ENCODE data around the gene TP53BP2. TPM values are rescaled to one million over a fixed set of nuclear protein-coding genes. Genes with fewer than 3 reads are reported as not detected.
"Not testable (repeated sequence)": the region's sequence is repeated elsewhere in the genome, so short reads cannot be mapped to it uniquely, and the experiment has no call there.

TP53BP2 gene
- total RNA-seq, 1 donor from 2014 or later: 46.6 TPM

GRCh38 chr1:223737342-223737741 is 108.4 kb downstream of the TP53BP2 start:
- TF ChIP-seq EZH2 (IDR thresholded peaks at IDR 0.05; ENCODE audit: insufficient read depth, low read length) (no peak), CTCF (IDR thresholded peaks at IDR 0.05; ENCODE audit: insufficient read depth, low read depth, low read length) (no peak)
- Mint-ChIP-seq H3K36me3 (ENCODE audit: low read depth, unreplicated experiment) (peaks cover 25% of the 10 kb centered on the region), H3K4me1 (ENCODE audit: low read depth, unreplicated experiment) (peaks cover 40% of the 10 kb centered on the region), H3K4me3 (ENCODE audit: unreplicated experiment) (no peak overlapping the region), H3K27ac (ENCODE audit: unreplicated experiment) (no peak overlapping the region), H3K9me3 (ENCODE audit: unreplicated experiment) (no peaks in the 10 kb centered on the region), H3K27me3 (ENCODE audit: low read depth, unreplicated experiment) (no peaks in the 10 kb centered on the region)
- Histone ChIP-seq H3K9me3 (ENCODE audit: insufficient read depth, low read depth, low read length) (no peaks in the 10 kb centered on the region), H3K27ac (ENCODE audit: low read depth, low read length) (peak overlapping the region; percentile 57), H3K4me2 (ENCODE audit: low read length) (peak overlapping the region; percentile 31), H3K36me3 (ENCODE audit: insufficient read depth, low read length) (peaks cover 22% of the 10 kb centered on the region), H4K20me1 (ENCODE audit: insufficient read depth, low read length) (peaks cover 68% of the 10 kb centered on the region), H3K4me1 (ENCODE audit: insufficient read depth, low read length) (peaks cover 39% of the 10 kb centered on the region), H3K79me2 (ENCODE audit: insufficient read depth, low read length) (peaks cover 92% of the 10 kb centered on the region), H3K9ac (ENCODE audit: low read length) (peak overlapping the region; percentile 47), H2AFZ (ENCODE audit: low read depth, low read length) (no peak overlapping the region), H3K4me3 (ENCODE audit: insufficient read depth, low read depth, low read length) (no peak overlapping the region), H3K27me3 (ENCODE audit: insufficient read depth, low read length) (no peaks in the 10 kb centered on the region)
- FAIRE-seq: no peak
- no peak for DNase-seq (ENCODE audit: low read depth)

GRCh38 chr1:223736638-223737037 is 109.1 kb downstream of the TP53BP2 start:
- not testable (repeated sequence) for H3K9ac ChIP-seq (ENCODE audit: low read length)

GRCh38 chr1:223733898-223734852 is 111.6 kb downstream of the TP53BP2 start:
- H3K4me2 ChIP-seq (ENCODE audit: low read length): peak overlapping the region; percentile 74
- H3K27me3 ChIP-seq (ENCODE audit: insufficient read depth, low read length): no peaks in the 10 kb centered on the region
- H3K9me3 ChIP-seq (ENCODE audit: insufficient read depth, low read depth, low read length): no peaks in the 10 kb centered on the region
- Mint-ChIP-seq H3K4me3 (ENCODE audit: unreplicated experiment) (peak overlapping the region; percentile 54), H3K27me3 (ENCODE audit: low read depth, unreplicated experiment) (no peaks in the 10 kb centered on the region), H3K27ac (ENCODE audit: unreplicated experiment) (peak overlapping the region; percentile 69), H3K4me1 (ENCODE audit: low read depth, unreplicated experiment) (peaks cover 59% of the 10 kb centered on the region), H3K36me3 (ENCODE audit: low read depth, unreplicated experiment) (peaks cover 25% of the 10 kb centered on the region), H3K9me3 (ENCODE audit: unreplicated experiment) (no peaks in the 10 kb centered on the region)
- H3K4me1 ChIP-seq (ENCODE audit: insufficient read depth, low read length): peaks cover 56% of the 10 kb centered on the region
- H3K79me2 ChIP-seq (ENCODE audit: insufficient read depth, low read length): peaks cover 97% of the 10 kb centered on the region
- peaks cover 76% of the 10 kb centered on the region for H4K20me1 ChIP-seq (ENCODE audit: insufficient read depth, low read length)
- FAIRE-seq (no peak), DNase-seq (ENCODE audit: low read depth) (no peak)
- H2AFZ ChIP-seq (ENCODE audit: low read depth, low read length): no peak overlapping the region
- peaks cover 20% of the 10 kb centered on the region for H3K36me3 ChIP-seq (ENCODE audit: insufficient read depth, low read length)
- peak overlapping the region; percentile 61 for H3K9ac ChIP-seq (ENCODE audit: low read length)
- H3K27ac ChIP-seq (ENCODE audit: low read depth, low read length): peak overlapping the region; percentile 81
- TF ChIP-seq EZH2 (IDR thresholded peaks at IDR 0.05; ENCODE audit: insufficient read depth, low read length) (no peak), CTCF (IDR thresholded peaks at IDR 0.05; ENCODE audit: insufficient read depth, low read depth, low read length) (no peak)
- H3K4me3 ChIP-seq (ENCODE audit: insufficient read depth, low read depth, low read length): no peak overlapping the region

More at GRCh38 chr1:223736638-223737037, 109.1 kb downstream of the TP53BP2 start:
- not testable (repeated sequence) for H3K9me3 ChIP-seq (ENCODE audit: insufficient read depth, low read depth, low read length); H3K9me3 Mint-ChIP-seq (ENCODE audit: unreplicated experiment); H3K27me3 ChIP-seq (ENCODE audit: insufficient read depth, low read length); H3K27ac Mint-ChIP-seq (ENCODE audit: unreplicated experiment); FAIRE-seq; H2AFZ ChIP-seq (ENCODE audit: low read depth, low read length); H3K4me3 Mint-ChIP-seq (ENCODE audit: unreplicated experiment); H3K27ac ChIP-seq (ENCODE audit: low read depth, low read length); DNase-seq (ENCODE audit: low read depth); H3K27me3 Mint-ChIP-seq (ENCODE audit: low read depth, unreplicated experiment); H3K4me2 ChIP-seq (ENCODE audit: low read length); H3K4me3 ChIP-seq (ENCODE audit: insufficient read depth, low read depth, low read length)
- Mint-ChIP-seq H3K36me3 (ENCODE audit: low read depth, unreplicated experiment) (peaks cover 31% of the 10 kb centered on the region), H3K4me1 (ENCODE audit: low read depth, unreplicated experiment) (peaks cover 43% of the 10 kb centered on the region)
- Histone ChIP-seq H4K20me1 (ENCODE audit: insufficient read depth, low read length) (peaks cover 70% of the 10 kb centered on the region), H3K79me2 (ENCODE audit: insufficient read depth, low read length) (peaks cover 96% of the 10 kb centered on the region), H3K4me1 (ENCODE audit: insufficient read depth, low read length) (peaks cover 46% of the 10 kb centered on the region), H3K36me3 (ENCODE audit: insufficient read depth, low read length) (peaks cover 26% of the 10 kb centered on the region)

Measured in astrocyte (in vitro differentiated cells and primary cell).